ENCODE measurements around the gene C1QTNF6. TPM values are rescaled to one million over a fixed set of nuclear protein-coding genes. Genes with fewer than 3 reads are reported as not detected.

C1QTNF6 gene
- total and polyA plus RNA-seq, 2 donors (not counting 3 experiments of a cell fraction or from before 2014, with no cell fraction given) = 20.2 to 27.6 TPM

DNA sequence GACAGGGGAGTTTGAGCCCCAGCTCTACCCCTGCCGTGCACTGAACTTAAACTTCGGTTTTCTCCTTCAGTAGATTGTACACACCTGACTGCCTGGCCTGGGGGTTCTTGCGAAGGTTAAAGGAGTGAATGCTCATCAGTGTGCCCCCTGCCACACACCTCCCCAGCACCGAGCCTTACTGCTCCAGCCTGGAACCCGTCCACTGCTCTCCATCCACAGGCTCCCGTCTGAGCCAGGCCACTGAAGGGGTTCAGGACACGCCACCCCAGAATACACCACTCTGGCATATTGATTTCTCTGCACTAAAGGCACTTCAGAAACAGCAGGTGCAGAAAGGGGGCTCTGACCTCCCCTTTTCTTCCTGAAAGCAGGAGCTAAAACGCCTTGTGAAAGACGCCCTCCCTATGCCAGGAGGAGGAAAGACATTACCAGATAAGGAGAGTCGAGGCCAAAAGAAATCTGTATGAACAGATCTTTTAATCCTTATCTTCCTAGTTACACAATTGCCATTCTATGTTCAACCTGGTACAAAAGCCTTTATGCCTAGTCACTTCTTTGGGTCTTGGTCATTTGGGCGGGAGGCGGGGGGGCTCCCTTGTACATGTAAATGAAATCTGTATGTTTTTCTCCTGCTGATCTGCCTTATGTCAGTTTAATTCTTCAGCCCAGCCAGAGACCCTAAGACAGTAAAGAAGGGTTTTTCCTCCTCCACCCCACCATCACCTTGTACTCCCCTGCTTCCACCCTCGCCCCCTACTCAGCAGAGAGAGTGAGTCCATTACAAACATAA, 26.1 kb upstream of the C1QTNF6 start:
- no peaks in the 10 kb centered on the region for H3K4me1 ChIP-seq (ENCODE audit: control insufficient read depth, extremely low read depth, insufficient read depth, low read length)
- no peaks in the 10 kb centered on the region for H4K20me1 ChIP-seq (replicated peaks; ENCODE audit: control insufficient read depth, extremely low read depth, insufficient read depth, low read length)
- TF ChIP-seq GATA2 (IDR thresholded peaks at IDR 0.05; ENCODE audit: insufficient read depth, insufficient read length, low read depth, low read length) = no peak
- no peaks in the 10 kb centered on the region for H3K79me2 ChIP-seq (ENCODE audit: control insufficient read depth, insufficient read depth, low read length)
- no peak overlapping the region for H3K27ac ChIP-seq (ENCODE audit: insufficient read depth, low read depth, low read length)
- ChIA-PET CTCF (no interaction called here), POLR2A (no interaction called here)
- H2AFZ ChIP-seq (ENCODE audit: low read depth, low read length) = no peak overlapping the region
- H3K27me3 ChIP-seq (ENCODE audit: control insufficient read depth in 2 of 2, insufficient read depth in 2 of 2, low read length in 2 of 2) = peaks cover 0 to 10% of the 10 kb centered on the region in 2 experiments
- intact Hi-C loops (cut with micrococcal nuclease) = no loop called here
- DNase-seq (ENCODE audit: low read depth, low spot score) = no peak
- H3K36me3 ChIP-seq (ENCODE audit: control insufficient read depth in 2 of 2, extremely low read depth in 1 of 2, insufficient read depth in 2 of 2, low read length in 2 of 2) = no peaks in the 10 kb centered on the region
- FAIRE-seq = no peak
- H3K9ac ChIP-seq (replicated peaks; ENCODE audit: extremely low read depth, insufficient read depth, low read length) = no peak overlapping the region
- dilution Hi-C loops (cut with MboI; ENCODE audit: extremely low pct_ligation_motif_present, low sequenced_read_pairs) = no loop called here
- no peaks in the 10 kb centered on the region for H3K9me3 ChIP-seq (replicated peaks; ENCODE audit: control insufficient read depth, insufficient read depth, low read length)
- H3K4me2 ChIP-seq (ENCODE audit: insufficient read depth, low read length) = no peak overlapping the region
- no peak overlapping the region for H3K4me3 ChIP-seq (replicated peaks in 1 of 3; ENCODE audit: insufficient read depth in 1 of 3, low read depth in 1 of 3, low read length in 3 of 3)
- no TSS peak for BruUV-seq (replicated peaks)
- no peaks in the 10 kb centered on the region for H3K9me1 ChIP-seq (replicated peaks; ENCODE audit: control insufficient read depth, extremely low read depth, insufficient read depth, low read length)

DNA sequence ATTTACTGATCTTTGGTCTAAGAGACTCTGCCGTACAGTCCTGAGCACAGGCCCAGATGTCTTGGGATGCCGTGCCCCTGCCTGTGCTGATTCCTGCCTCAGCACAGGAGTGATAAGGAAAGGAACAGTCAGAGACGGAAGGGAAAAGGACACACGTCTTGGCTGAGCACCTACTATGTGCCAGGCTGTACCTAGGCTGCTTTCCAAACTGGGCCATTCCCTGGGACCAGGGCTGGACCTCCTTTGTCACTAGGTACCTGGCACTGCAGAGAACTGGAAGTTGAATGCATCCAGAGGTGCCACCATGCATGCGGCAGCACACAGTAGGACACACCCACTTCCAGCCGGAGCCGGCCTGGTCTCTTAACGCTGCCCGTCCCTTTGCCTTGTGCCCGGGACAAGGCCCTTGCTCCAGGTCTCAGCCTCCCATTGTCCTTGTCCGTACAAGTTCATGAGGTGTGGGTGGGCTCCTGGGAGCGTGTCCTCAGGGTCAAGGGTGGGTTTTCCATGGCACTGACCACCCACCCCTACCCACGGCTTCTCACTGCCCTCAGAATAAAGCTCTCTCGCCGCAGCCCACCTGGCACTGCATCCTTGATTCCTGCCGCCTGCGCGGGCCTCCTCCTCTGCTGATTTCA, 25.3 kb upstream of the C1QTNF6 start:
- Histone ChIP-seq H2AFZ (ENCODE audit: low read depth, low read length) (no peak overlapping the region), H4K20me1 (replicated peaks; ENCODE audit: control insufficient read depth, extremely low read depth, insufficient read depth, low read length) (no peaks in the 10 kb centered on the region), H3K36me3 (ENCODE audit: control insufficient read depth in 2 of 2, extremely low read depth in 1 of 2, insufficient read depth in 2 of 2, low read length in 2 of 2) (no peaks in the 10 kb centered on the region), H3K4me3 (replicated peaks in 1 of 3; ENCODE audit: insufficient read depth in 1 of 3, low read depth in 1 of 3, low read length in 3 of 3) (no peak overlapping the region), H3K9ac (replicated peaks; ENCODE audit: extremely low read depth, insufficient read depth, low read length) (no peak overlapping the region), H3K9me3 (replicated peaks; ENCODE audit: control insufficient read depth, insufficient read depth, low read length) (no peaks in the 10 kb centered on the region), H3K4me2 (ENCODE audit: insufficient read depth, low read length) (no peak overlapping the region), H3K9me1 (replicated peaks; ENCODE audit: control insufficient read depth, extremely low read depth, insufficient read depth, low read length) (no peaks in the 10 kb centered on the region), H3K27me3 (ENCODE audit: control insufficient read depth in 2 of 2, insufficient read depth in 2 of 2, low read length in 2 of 2) (peaks cover 0 to 3% of the 10 kb centered on the region in 2 experiments), H3K79me2 (ENCODE audit: control insufficient read depth, insufficient read depth, low read length) (no peaks in the 10 kb centered on the region), H3K4me1 (ENCODE audit: control insufficient read depth, extremely low read depth, insufficient read depth, low read length) (no peaks in the 10 kb centered on the region), H3K27ac (ENCODE audit: insufficient read depth, low read depth, low read length) (no peak overlapping the region)
- TF ChIP-seq EZH2 (IDR thresholded peaks at IDR 0.05; ENCODE audit: borderline replicate concordance, low read depth, low read length, severe bottlenecking) = no peak
- TF ChIP-seq POLR2AphosphoS5 (IDR thresholded peaks at IDR 0.05; ENCODE audit: insufficient read depth, low read depth, low read length) = no peak
- TF ChIP-seq FOS (IDR thresholded peaks at IDR 0.05; ENCODE audit: borderline replicate concordance, insufficient read depth, low read length) = no peak
- no peak for TF ChIP-seq MYC (IDR thresholded peaks at IDR 0.05; ENCODE audit: low read depth, low read length)
- TF ChIP-seq POLR2A (IDR thresholded peaks at IDR 0.05; ENCODE audit: low read depth, low read length) = no peak
- TF ChIP-seq GATA2 (IDR thresholded peaks at IDR 0.05; ENCODE audit: insufficient read depth, insufficient read length, low read depth, low read length) = no peak
- no peak for TF ChIP-seq JUN (IDR thresholded peaks at IDR 0.05; ENCODE audit: borderline replicate concordance, insufficient read depth, insufficient read length, low read depth)
- TF ChIP-seq, protein P1, sequence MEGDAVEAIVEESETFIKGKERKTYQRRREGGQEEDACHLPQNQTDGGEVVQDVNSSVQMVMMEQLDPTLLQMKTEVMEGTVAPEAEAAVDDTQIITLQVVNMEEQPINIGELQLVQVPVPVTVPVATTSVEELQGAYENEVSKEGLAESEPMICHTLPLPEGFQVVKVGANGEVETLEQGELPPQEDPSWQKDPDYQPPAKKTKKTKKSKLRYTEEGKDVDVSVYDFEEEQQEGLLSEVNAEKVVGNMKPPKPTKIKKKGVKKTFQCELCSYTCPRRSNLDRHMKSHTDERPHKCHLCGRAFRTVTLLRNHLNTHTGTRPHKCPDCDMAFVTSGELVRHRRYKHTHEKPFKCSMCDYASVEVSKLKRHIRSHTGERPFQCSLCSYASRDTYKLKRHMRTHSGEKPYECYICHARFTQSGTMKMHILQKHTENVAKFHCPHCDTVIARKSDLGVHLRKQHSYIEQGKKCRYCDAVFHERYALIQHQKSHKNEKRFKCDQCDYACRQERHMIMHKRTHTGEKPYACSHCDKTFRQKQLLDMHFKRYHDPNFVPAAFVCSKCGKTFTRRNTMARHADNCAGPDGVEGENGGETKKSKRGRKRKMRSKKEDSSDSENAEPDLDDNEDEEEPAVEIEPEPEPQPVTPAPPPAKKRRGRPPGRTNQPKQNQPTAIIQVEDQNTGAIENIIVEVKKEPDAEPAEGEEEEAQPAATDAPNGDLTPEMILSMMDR (IDR thresholded peaks at IDR 0.05; ENCODE audit: extremely low read depth in 1 of 2, insufficient read depth in 1 of 2, low read depth in 1 of 2, low read length in 2 of 2) = no peak
- TF ChIP-seq, protein P2, sequence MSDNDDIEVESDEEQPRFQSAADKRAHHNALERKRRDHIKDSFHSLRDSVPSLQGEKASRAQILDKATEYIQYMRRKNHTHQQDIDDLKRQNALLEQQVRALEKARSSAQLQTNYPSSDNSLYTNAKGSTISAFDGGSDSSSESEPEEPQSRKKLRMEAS (IDR thresholded peaks at IDR 0.05; ENCODE audit: insufficient read depth, insufficient read length) = no peak
- DNase-seq (ENCODE audit: low read depth, low spot score) = no peak
- dilution Hi-C loops (cut with MboI; ENCODE audit: extremely low pct_ligation_motif_present, low sequenced_read_pairs) (no loop called here), intact Hi-C loops (cut with micrococcal nuclease) (no loop called here)
- no TSS peak for BruUV-seq (replicated peaks)
- no peak for FAIRE-seq
- ChIA-PET POLR2A (no interaction called here), CTCF (no interaction called here)

All from endothelial cell of umbilical vein (primary cell).